OCI-LY7 (cell line): ENCODE data around the gene HSPB6. TPM values are rescaled to one million over a fixed set of nuclear protein-coding genes. Genes with fewer than 3 reads are reported as not detected.
"Not testable (repeated sequence)": the region's sequence is repeated elsewhere in the genome, so short reads cannot be mapped to it uniquely, and the experiment has no call there.

Source experiments
- BruUV-seq: library from RNA; stranded (reverse); fragments of 400-500 nt; replicated peaks from 2 replicates; lab custom pipeline; 2021; lab: Mats Ljungman, UMichigan
- CTCF ChIA-PET: fragments of 300-600 bp; sonication (Branson Sonifier 250); formaldehyde crosslinking; loops from one replicate; lab custom pipeline; 2022; ENCODE audit warnings: antibody characterized with exemption; ENCODE audit not compliant: unreplicated experiment; lab: Charles Lee
- POLR2A ChIA-PET: fragments of 300-600 bp; sonication (Branson Sonifier 250); formaldehyde crosslinking; loops from one replicate; lab custom pipeline; 2022; ENCODE audit warnings: antibody characterized with exemption; lab: Charles Lee
- DNase-seq: peaks from one replicate; pipeline ENCODE4 v3.0.0-alpha.2; 2015; ENCODE audit warnings: low spot score
- H2AFZ ChIP-seq: fragments of 200-600 bp; sonication (generic), shearing (Covaris generic); 2 replicates; pipeline ENCODE4 v1.6.1; 2014; ENCODE audit warnings: mild to moderate bottlenecking, antibody characterized with exemption, low read length, moderate library complexity
- H3K27ac ChIP-seq: fragments of 200-600 bp; sonication (generic); 2 replicates; pipeline ENCODE4 v1.5.1; 2014; ENCODE audit warnings: mixed run types, low read depth, mild to moderate bottlenecking, moderate library complexity, low read length, inconsistent platforms; ENCODE audit not compliant: poor library complexity, severe bottlenecking
- H3K36me3 ChIP-seq: fragments of 200-600 bp; sonication (generic); 2 replicates; pipeline ENCODE4 v1.6.1; 2014; ENCODE audit warnings: mild to moderate bottlenecking, antibody characterized with exemption, low read length, moderate library complexity, mixed read lengths; ENCODE audit not compliant: insufficient read depth
- H3K4me1 ChIP-seq: fragments of 200-600 bp; sonication (generic); 2 replicates; pipeline ENCODE4 v1.5.1; 2014; ENCODE audit warnings: mild to moderate bottlenecking, low read length; ENCODE audit not compliant: insufficient read depth, poor library complexity, severe bottlenecking
- H3K4me2 ChIP-seq: fragments of 200-600 bp; sonication (generic); 2 replicates; pipeline ENCODE4 v1.6.1; 2014; ENCODE audit warnings: mild to moderate bottlenecking, low read length
- H3K4me3 ChIP-seq: fragments of 200-600 bp; sonication (generic); 2 replicates; pipeline ENCODE4 v1.5.1; 2014; ENCODE audit warnings: mild to moderate bottlenecking, low read depth, low read length; ENCODE audit not compliant: poor library complexity, severe bottlenecking
- H3K79me2 ChIP-seq: fragments of 200-600 bp; sonication (generic); 2 replicates; pipeline ENCODE4 v1.6.1; 2016; ENCODE audit warnings: low read depth, mild to moderate bottlenecking, low read length, moderate library complexity, mixed read lengths; ENCODE audit not compliant: insufficient read depth
- H3K9me2 ChIP-seq: fragments of 200-600 bp; sonication (generic); 2 replicates; pipeline ENCODE4 v1.6.1; 2016; ENCODE audit warnings: mild to moderate bottlenecking, low read length, mixed read lengths; ENCODE audit not compliant: insufficient read depth
- H3K9me3 ChIP-seq: fragments of 200-600 bp; sonication (generic); 2 replicates; pipeline ENCODE4 v1.6.1; 2014; ENCODE audit warnings: mild to moderate bottlenecking, mixed run types, low read length, mixed read lengths
- H4K20me1 ChIP-seq: fragments of 200-600 bp; sonication (generic); 2 replicates; pipeline ENCODE4 v1.6.1; 2014; ENCODE audit warnings: mild to moderate bottlenecking, antibody characterized with exemption, low read length, moderate library complexity, mixed read lengths; ENCODE audit not compliant: insufficient read depth
- CTCF ChIP-seq: fragments of 200-600 bp; sonication (generic); conservative IDR thresholded peaks from 2 replicates; pipeline ENCODE4 v1.5.1; 2014; ENCODE audit warnings: mild to moderate bottlenecking, antibody characterized with exemption, low read length, moderate library complexity, mixed read lengths
- EZH2phosphoT487 ChIP-seq: fragments of 200-600 bp; sonication (generic); IDR thresholded peaks from 2 replicates; pipeline ENCODE4 v1.6.1; 2018; ENCODE audit warnings: low read depth, borderline replicate concordance, mild to moderate bottlenecking, mixed run types, antibody characterized with exemption, low read length, moderate library complexity, mixed read lengths
- intact Hi-C: fragments of 100-400 bp; cut with micrococcal nuclease; formaldehyde crosslinking; loops from one replicate; pipeline ENCODE4 v1.10.0; 2022; ENCODE audit not compliant: unreplicated experiment
- total RNA-seq, 2 experiments: library from RNA; depleted of rRNA in 1 of 2; stranded (reverse); fragments of >200 nt in 1 of 2; shearing (Covaris generic) in 1 of 2; gene quantifications; 2 replicates each; pipeline ENCODE4 v1.2.3, GENCODE V29; 2014 to 2022

HSPB6 gene
- total RNA-seq, 2 experiments from 2014 or later: 1.7 TPM; not detected in 1

DNA sequence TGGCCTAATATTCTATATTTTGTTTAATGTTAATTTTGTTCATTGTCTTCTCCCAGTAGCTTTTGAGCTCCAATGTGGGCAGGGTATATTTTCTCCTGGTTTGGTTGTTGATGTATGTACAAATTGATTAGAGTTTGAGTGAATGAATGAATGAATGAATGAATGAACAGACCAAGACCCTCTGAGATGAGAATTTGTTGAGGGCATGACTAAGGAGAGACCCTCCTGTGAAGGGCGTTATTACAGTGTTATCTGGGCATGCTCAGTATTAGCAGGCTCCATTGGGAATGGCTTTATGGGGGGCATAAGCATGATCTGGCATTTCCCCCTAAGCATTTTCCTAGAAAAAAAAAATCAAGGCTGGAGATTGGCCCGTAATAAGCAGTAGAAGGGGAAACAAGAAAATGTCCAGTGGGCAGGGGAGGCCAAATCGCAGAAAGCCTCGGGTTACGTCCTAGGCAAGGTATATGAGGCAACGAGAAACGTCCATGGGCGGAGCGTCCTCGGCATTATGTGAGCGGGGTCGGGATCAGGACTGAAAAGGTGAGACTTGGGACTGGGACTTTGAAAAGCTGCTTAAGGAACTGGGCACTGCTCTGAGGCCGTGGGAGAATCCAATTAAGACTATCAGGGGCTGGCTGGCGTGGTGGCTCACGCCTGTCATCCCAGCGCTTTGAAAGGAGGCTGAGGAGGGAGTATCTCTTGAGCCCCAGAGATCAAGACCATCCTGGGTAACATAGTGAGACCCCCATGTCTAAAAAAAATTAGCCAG, 17.6 kb upstream of the HSPB6 start:
- no peaks in the 10 kb centered on the region for H4K20me1 ChIP-seq
- ChIA-PET POLR2A (no interaction called here), CTCF (no interaction called here)
- DNase-seq: no peak
- H3K9me2 ChIP-seq: no peaks in the 10 kb centered on the region
- H3K79me2 ChIP-seq: no peaks in the 10 kb centered on the region
- intact Hi-C loops: loop anchor here (1.0 kb wide), 2 partner anchors 26 to 34 kb away; partner anchors contain the start of gene LIN37
- H3K27ac ChIP-seq: no peak overlapping the region
- no peak for TF ChIP-seq CTCF
- no peak for TF ChIP-seq EZH2phosphoT487
- no peaks in the 10 kb centered on the region for H3K36me3 ChIP-seq
- no peaks in the 10 kb centered on the region for H3K9me3 ChIP-seq
- peaks cover 19% of the 10 kb centered on the region for H3K4me1 ChIP-seq
- no TSS peak for BruUV-seq
- H3K4me3 ChIP-seq: peak overlapping the region; percentile 80
- H3K4me2 ChIP-seq: peak overlapping the region; percentile 59
- H2AFZ ChIP-seq: peak overlapping the region; percentile 11; the same call in 1 of the 2 replicates

DNA sequence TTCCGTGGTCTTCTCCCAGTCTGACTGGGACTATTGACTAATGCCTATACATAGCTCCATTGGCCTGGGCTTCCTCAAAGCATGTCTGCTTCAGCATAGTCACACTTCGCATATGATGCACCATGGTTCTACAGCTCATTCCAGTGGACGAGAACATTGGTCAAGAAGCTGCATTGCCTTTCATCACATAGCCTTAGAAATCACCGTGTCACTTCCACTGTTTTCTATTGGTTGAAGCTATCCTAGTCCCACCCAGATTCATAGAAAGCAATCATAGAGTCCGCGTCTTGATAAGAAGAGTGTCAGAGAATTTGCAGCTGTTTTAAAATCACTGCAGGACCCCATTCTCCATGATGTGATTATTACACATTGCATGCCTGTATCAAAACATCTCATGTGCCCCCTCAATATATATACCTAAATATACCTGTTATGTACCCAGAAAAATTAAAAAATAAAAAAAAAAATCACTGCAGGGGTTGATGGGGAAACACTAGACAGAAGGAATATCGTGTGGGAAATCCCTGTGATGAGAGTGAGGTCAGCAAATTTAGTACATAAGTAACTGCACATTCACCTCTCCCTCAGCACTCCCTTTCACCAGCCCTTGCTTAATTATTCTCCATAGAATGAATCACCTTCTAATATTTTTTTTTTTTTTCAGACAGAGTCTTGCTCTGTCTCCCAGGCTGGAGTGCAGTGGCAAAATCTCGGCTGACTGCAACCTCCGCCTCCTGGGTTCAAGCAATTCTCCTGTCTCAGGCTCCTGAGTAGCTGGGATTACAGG, 16.4 kb upstream of the HSPB6 start:
- Histone ChIP-seq H3K79me2 (no peaks in the 10 kb centered on the region), H3K27ac (no peak overlapping the region), H4K20me1 (no peaks in the 10 kb centered on the region), H3K4me2 (no peak overlapping the region), H3K4me3 (no peak overlapping the region), H3K4me1 (peaks cover 19% of the 10 kb centered on the region), H3K36me3 (peaks cover 9% of the 10 kb centered on the region; the same call in 1 of the 2 replicates), H3K9me3 (no peaks in the 10 kb centered on the region), H3K9me2 (no peaks in the 10 kb centered on the region), H2AFZ (no peak overlapping the region)
- ChIA-PET POLR2A (interaction anchor here (0.6 to 0.7 kb wide), 2 partner anchors 125 to 129 kb away, joined by 3 to 4 read pairs; no protein-coding TSS in a partner anchor), CTCF (no interaction called here)
- intact Hi-C loops: no loop called here
- TF ChIP-seq EZH2phosphoT487 (no peak), CTCF (no peak)
- BruUV-seq: no TSS peak
- DNase-seq: no peak

DNA sequence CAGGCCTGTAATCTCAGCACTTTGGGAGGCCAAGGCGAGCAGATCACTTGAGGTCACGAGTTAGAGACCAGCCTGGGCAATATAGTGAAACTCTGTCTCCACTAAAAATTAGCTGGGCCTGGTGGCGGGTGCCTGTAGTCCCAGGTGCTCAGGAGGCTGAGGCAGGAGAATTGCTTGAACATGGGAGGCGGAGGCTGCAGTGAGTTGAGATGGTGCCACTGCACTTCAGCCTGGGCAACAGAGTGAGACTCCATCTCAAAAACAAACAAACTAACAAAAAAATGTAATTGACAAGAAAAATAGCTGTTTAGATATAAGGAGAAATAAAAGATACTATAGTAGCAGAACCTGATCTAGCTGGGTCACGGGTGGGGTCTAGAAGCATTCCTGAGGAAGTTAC, 15.5 kb upstream of the HSPB6 start:
- H3K9me2 ChIP-seq, BruUV-seq, H3K4me2 ChIP-seq, H3K9me3 ChIP-seq, H3K27ac ChIP-seq, DNase-seq, intact Hi-C loops, H3K79me2 ChIP-seq, H4K20me1 ChIP-seq, H3K4me3 ChIP-seq, CTCF ChIA-PET, H2AFZ ChIP-seq: not testable (repeated sequence)
- peaks cover 19% of the 10 kb centered on the region for H3K4me1 ChIP-seq
- H3K36me3 ChIP-seq: peaks cover 16% of the 10 kb centered on the region; the same call in 1 of the 2 replicates
- POLR2A ChIA-PET: interaction anchor here (1.5 kb wide), 1 partner anchor 24 kb away, joined by 3 read pairs; the partner anchor contains the start of gene LIN37
